ENCODE measurements around the gene PLEKHA6. TPM values are rescaled to one million over a fixed set of nuclear protein-coding genes. Genes with fewer than 3 reads are reported as not detected.
"Not testable (repeated sequence)": the region's sequence is repeated elsewhere in the genome, so short reads cannot be mapped to it uniquely, and the experiment has no call there.

PLEKHA6 gene
- total RNA-seq, 1 experiment from 2014 or later: 36.3 TPM

DNA sequence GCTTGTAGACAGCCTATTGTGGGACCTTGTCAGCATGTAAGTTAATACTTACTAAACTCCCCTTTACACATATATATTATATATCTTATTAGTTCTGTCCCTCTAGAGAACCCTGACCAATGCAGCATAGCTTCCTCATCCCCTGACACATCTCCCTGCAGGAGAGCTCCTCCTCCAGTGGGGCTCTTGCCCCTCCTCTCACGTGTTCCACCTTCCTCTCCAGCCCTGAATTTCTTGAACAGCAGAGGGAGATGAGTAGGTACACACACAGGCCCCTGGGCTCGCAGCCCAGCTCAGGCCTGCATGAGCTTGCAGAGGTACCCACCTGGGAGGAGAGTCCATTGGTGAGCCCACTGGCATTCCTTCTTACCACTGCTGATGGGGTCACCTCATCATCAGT is 118.7 kb downstream of the PLEKHA6 start:
- DNase-seq (ENCODE audit: low read depth): peak; percentile 8

DNA sequence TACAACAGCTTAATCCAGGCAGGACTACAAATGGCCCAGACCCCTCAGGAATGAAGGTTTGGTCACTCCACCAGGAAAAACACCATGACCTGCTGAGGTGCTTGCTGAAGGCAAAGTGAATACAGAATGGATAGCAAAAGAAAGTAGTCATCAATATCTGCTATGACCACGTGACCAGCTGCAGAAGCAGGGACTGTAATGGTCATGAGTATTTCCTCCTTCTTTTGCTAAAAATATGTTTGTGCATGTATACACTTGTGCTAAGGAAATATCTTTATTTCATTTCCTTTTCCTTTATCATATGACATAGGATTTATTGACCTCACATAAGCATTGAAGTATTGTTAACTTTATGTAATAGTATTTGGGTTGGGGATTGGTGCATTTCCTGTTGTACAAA is 119.5 kb downstream of the PLEKHA6 start:
- no peak for DNase-seq (ENCODE audit: low read depth)
- in situ Hi-C loops (cut with HindIII; ENCODE audit: low pct_unique_long_range_greater_than_20kb, low sequenced_read_pairs): no loop called here

More for the DNA sequence above, 118.7 kb downstream of the PLEKHA6 start:
- in situ Hi-C loops (cut with HindIII; ENCODE audit: low pct_unique_long_range_greater_than_20kb, low sequenced_read_pairs): no loop called here

DNA sequence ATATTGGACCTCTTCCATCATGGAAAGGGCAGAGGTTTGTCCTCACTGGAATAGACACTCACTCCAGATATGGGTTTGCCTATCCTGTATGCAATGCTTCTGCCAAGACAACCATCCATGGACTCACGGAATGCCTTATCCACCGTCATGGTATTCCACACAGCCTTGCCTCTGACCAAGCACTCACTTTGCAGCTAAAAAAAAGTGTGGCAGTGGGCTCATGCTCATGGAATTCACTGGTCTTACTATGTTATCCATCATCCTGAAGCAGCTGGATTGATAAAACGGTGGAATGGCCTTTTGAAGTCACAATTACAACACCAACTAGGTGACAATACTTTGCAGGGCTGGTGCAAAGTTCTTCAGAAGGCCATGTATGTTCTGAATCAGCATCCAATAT is 120.3 kb downstream of the PLEKHA6 start:
- DNase-seq (ENCODE audit: low read depth); in situ Hi-C loops (cut with HindIII; ENCODE audit: low pct_unique_long_range_greater_than_20kb, low sequenced_read_pairs): not testable (repeated sequence)

DNA sequence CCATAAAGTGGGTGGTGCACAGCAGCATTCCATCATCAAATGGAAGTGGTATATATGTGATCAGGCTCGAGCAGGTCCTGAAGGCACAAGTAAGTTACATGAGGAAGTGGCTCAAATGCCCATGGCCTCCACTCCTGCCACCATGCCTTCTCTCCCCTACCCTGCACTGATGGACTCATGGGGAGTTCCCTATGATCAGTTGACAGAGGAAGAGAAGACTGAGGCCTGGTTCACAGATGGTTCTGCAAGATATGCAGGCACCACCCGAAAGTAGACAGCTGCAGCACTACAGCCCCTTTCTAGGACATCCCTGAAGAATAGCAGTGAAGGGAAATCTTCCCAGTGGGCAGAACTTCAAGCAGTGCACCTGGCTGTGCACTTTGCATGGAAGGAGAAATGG is 121.2 kb downstream of the PLEKHA6 start:
- DNase-seq (ENCODE audit: low read depth); in situ Hi-C loops (cut with HindIII; ENCODE audit: low pct_unique_long_range_greater_than_20kb, low sequenced_read_pairs): not testable (repeated sequence)

DNA sequence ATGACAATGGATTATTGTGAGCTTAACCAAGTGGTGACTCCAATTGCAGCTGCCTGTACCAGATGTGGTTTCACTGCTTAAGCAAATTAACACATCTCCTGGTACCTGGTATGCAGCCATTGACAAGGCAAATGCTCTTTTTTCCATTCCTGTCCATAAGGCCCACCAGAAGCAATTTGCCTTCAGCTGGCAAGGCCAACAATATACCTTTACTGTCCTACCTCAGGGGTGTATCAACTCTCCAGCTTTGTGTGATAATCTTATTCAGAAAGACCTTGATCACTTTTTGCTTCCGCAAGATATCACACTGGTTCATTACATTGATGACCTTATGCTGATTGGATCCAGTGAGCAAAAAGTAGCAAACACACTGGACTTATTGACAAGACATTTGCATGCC is 122.2 kb downstream of the PLEKHA6 start:
- DNase-seq (ENCODE audit: low read depth); in situ Hi-C loops (cut with HindIII; ENCODE audit: low pct_unique_long_range_greater_than_20kb, low sequenced_read_pairs): not testable (repeated sequence)

DNA sequence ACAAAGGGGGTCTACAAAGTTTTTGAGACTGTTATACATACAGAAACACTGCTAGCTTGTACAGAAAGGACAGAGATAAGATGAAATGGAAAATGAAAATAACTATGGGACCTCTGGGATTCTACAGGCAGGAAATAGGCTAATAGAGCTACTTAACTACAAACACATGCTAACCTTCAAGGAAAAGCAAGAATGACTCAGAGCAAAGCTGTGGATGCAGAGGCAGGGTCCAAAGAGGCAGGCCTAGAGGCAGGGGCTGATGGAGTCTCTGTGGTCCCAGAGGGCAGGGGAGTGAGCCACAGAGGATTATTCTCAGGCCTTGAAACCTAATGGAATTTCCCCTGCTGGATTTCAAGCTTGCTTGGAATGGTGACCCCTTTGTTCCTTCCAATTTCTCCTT is 127.2 kb downstream of the PLEKHA6 start:
- in situ Hi-C loops (cut with HindIII; ENCODE audit: low pct_unique_long_range_greater_than_20kb, low sequenced_read_pairs): no loop called here

DNA sequence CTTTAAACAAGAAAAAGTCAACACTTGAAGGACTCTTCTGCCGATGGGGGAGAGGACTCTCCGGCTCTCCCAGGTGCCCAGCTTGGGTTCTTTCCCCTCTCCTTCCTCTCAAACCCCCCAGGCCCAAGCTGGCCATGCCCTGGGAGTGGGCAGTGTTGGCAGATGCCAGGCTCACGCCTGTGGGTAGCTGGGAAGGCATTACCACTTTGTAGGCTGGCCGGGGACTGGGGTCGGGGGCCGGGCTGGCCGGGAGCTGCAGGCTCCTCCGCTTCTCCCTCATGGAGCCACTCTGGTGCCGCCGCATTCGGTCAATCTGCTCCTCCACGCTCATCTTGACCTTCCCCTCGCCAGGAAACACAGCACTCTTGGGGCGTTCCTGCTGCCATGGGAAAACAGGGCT is 129.5 kb downstream of the PLEKHA6 start:
- in situ Hi-C loops (cut with HindIII; ENCODE audit: low pct_unique_long_range_greater_than_20kb, low sequenced_read_pairs): no loop called here
- no peak for DNase-seq (ENCODE audit: low read depth)

More for the DNA sequence above, 127.2 kb downstream of the PLEKHA6 start:
- no peak for DNase-seq (ENCODE audit: low read depth)

DNA sequence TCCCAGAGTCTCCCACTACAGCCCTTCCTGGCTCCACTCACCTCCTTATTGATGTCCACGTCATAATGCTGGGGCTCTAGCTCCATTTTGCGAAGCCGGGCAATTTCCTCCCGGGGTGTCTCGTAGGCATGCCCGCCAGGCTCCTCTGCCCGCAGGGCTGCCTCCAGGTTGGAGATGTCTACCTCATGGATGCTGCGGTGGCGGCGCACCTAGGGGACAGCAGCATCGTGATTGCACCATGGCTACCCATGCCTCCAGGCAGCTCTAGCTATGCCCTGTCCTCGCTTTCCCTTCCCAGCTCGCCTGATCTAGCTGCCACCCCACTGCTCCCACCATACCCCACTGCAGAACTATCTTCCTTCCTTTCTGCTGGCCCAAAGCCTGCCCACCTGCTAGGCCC is 130.8 kb downstream of the PLEKHA6 start:
- no peak for DNase-seq (ENCODE audit: low read depth)
- in situ Hi-C loops (cut with HindIII; ENCODE audit: low pct_unique_long_range_greater_than_20kb, low sequenced_read_pairs): no loop called here

DNA sequence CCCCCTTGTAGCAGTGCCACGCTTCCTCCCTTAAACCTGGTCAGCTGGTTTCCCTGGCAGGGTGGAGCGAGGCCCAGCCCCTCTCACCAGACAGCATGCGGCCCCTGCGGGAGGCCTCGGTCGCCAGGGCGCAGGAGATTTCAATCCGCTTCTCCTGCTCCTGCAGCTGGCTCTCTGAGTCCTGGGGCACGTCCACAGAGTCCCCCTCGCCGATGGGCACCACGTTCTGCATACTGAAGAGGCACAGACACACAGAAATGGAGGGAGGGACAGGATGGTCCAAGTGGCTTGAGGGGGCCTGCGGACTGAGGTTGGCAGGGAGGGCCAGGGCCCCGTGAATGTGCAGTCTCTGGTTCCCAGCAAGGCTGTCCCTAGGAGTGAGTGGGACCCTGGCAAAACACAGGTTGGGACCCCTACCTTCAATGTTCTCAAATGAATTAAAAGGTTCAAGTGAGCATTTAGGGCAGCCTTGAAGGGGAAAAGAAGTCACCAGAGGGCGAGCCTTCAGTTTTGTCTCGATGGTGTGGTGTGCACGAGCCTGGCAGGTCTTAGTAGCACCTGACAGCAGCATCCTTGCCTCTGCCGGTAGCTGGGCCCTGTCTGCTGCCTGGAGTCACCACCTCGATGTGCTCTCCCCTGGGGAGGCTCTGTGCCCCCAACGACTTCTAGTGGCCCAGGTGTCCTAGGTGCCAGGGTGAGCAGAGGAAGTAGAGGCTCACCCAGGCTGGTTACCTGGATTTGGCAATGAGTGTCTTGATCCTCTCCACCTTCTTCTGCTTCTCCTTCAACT is 131.5 kb downstream of the PLEKHA6 start:
- in situ Hi-C loops (cut with HindIII; ENCODE audit: low pct_unique_long_range_greater_than_20kb, low sequenced_read_pairs): no loop called here
- no peak for DNase-seq (ENCODE audit: low read depth)

DNA sequence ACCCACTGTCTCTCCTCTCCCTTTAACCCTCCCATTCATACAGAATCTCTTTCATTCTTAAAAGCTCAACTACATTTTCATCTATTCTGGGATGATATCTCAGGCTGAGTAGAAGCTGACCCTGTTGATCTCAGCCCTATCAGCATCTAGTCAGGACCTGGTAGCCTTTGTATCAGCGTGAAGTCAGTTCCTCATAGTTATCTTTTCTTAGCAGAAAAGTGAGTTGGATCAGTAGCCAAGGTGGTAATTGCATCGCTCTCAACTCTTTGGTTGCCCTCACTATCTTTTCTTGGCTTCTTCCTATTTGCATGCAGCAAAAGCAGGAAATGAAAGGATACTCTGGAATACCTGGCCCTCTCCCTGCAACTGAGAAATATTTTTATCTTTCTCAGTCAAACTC is 132.4 kb downstream of the PLEKHA6 start:
- in situ Hi-C loops (cut with HindIII; ENCODE audit: low pct_unique_long_range_greater_than_20kb, low sequenced_read_pairs): no loop called here
- DNase-seq (ENCODE audit: low read depth): no peak

DNA sequence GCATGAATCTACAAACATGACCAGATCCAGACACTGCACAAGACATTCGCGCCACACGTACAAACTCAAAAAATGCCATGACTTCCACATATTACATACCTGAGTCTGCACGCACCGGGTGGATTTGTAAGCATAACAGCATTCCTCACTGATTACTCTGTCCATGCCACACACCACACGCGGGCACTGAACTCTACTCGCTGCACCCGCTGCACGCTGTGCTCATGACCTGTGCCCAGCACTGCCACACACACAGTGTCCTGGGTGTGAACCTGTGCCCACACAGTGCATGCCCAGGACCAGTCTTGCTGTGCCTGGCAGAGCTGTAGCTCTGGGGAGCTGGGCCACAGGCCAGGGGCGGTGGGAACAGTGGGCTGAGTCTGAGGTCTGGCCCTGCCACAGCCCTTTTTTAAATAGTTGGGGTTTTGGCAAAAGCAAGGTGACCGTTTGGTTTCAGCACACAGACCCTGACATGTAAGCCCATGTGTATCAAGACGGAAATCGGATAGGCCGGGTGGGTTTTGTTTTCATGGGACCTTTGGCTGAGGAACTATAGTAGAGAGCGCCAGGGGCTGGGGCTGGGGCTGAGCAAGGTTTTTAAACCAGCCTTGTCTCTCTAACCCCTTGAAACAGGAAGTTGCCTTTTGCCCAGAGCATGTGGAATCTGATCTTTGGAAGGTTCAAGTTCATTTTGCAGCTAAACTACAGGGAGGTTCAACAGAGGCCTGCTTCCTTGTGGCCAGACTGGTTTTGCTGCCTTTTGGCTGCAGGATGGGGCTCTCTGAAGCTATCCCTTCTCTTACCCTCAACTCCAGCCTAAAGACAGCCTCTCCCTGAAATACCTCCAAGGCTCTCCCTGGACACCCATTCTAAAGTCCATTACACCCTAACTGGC is 133.6 kb downstream of the PLEKHA6 start:
- in situ Hi-C loops (cut with HindIII; ENCODE audit: low pct_unique_long_range_greater_than_20kb, low sequenced_read_pairs): no loop called here
- DNase-seq (ENCODE audit: low read depth): no peak

DNA sequence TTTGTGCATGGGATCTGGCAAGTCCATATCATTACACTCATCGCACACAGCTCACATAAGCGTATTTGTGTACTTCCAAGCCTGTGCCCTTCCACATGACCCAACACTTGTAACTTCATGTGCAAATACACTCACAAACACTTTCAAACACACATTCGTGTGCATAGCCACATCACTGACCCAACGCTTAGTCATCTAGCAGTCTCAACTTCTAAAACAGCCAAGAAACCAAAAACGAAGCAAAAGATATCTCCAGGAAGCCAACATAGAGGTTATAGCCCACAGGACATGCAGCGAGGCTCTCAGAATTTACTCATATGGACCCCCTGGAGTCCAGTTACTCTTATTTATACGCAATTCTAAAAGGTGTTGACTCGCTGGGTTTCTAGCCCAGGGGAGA is 135.1 kb downstream of the PLEKHA6 start:
- no peak for DNase-seq (ENCODE audit: low read depth)
- in situ Hi-C loops (cut with HindIII; ENCODE audit: low pct_unique_long_range_greater_than_20kb, low sequenced_read_pairs): no loop called here

DNA sequence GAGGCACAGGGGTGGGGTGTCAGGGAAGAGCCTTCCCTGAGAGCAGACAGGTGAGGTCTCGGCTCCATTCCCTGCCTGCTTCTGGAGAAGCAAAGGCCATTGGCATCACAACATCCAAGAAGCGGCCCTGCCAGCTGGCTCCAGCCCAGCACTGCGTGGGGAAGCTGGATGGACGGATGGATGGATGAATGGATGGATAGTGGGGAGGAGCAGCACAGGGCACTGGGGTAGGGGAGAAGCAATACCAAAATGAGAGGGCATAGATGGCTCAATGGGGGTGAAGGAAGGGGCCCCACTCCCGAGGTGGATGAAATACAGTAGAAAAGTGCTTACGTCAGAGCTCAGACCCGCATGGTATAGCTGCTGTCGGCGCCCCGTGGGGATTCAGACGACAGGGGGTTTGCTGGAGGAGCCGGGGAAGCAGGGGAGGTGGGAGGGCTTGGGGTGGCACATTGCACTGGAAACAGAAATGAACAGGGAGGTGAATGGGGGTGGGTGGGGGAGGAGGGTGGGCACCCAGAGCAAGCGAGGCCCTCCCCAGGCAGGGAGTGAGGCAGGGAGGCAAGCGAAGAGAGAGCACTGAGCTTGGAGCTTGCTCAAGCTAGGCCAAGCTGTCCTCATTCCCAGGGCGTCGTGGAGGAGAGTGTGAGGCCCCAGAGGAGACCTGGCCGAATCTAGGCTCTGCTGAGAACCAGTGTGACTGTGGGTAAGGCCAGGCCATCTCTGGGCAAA is 136.4 kb downstream of the PLEKHA6 start:
- no peak for DNase-seq (ENCODE audit: low read depth)
- in situ Hi-C loops (cut with HindIII; ENCODE audit: low pct_unique_long_range_greater_than_20kb, low sequenced_read_pairs): no loop called here

DNA sequence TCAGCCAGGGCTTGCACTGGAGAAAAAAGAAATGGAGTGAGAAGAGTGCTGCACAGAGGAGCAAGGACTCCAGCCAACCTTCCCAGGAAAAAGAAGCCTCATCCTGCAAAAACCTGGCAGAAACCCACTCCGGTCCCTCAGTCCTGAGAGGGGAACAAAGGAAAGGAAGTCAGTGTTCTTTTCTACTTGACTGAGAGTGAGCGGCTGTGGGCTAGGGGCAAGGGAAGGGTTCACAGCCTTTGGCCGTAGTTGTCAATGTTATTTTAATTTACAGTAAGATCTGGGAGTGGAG is 137.0 kb downstream of the PLEKHA6 start:
- DNase-seq (ENCODE audit: low read depth): no peak
- in situ Hi-C loops (cut with HindIII; ENCODE audit: low pct_unique_long_range_greater_than_20kb, low sequenced_read_pairs): no loop called here

DNA sequence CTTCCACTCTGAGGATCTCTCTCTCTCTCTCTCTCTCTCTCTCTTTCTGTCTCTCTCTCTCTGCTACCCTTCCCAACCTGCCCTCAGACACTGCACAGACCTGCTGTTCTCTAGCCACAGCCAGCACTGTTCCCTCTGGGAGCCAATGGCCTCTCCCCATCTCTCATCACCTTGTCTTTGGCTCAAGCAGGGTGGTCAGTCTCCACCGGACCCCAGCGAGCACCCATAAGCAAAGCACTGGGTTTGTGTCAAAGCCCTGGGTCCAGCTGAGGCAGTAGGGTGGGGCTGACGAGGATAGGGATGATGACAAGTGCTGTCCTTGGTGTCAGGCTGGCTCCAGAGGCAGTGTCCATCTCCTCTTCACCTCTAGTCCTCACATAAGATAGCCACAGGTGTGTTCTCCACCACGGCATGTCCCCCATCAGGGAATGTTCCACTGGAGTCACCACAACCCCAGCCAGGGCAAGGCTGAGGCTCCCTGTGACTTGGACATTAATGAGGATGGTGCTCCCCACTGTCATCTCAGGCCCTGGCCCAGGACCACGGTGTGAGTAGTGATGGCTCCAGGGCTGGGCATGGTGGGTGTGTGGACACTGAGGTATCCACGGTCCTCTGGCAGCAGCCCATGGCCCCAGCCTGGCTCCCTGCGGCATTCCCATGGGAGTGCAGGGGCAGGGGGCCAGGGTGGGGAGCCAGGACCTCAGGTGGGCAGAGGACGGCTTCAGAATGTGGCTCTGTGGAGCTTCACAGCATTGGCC is 137.5 kb downstream of the PLEKHA6 start:
- in situ Hi-C loops (cut with HindIII; ENCODE audit: low pct_unique_long_range_greater_than_20kb, low sequenced_read_pairs): no loop called here
- DNase-seq (ENCODE audit: low read depth): no peak

DNA sequence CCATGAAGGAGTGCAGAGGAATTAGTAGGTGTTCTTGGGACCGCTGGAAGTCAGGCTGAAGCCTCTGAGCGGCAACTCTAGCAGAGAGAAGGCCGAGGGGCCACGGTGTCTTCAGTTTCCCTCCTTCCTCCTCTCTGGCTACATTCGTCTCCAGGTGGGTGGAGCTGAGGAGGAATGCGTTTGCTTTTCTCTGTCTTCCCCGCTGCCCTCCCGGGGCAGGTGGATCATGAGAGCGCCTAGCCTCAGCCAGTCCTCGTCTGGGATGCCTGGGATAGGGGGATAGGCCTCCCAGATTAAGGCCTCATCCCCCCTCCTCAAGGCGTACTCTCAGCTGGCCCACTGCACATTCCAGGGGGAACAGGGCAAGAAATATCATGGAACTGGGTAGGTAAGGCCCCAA is 138.5 kb downstream of the PLEKHA6 start:
- DNase-seq (ENCODE audit: low read depth): no peak
- in situ Hi-C loops (cut with HindIII; ENCODE audit: low pct_unique_long_range_greater_than_20kb, low sequenced_read_pairs): no loop called here

DNA sequence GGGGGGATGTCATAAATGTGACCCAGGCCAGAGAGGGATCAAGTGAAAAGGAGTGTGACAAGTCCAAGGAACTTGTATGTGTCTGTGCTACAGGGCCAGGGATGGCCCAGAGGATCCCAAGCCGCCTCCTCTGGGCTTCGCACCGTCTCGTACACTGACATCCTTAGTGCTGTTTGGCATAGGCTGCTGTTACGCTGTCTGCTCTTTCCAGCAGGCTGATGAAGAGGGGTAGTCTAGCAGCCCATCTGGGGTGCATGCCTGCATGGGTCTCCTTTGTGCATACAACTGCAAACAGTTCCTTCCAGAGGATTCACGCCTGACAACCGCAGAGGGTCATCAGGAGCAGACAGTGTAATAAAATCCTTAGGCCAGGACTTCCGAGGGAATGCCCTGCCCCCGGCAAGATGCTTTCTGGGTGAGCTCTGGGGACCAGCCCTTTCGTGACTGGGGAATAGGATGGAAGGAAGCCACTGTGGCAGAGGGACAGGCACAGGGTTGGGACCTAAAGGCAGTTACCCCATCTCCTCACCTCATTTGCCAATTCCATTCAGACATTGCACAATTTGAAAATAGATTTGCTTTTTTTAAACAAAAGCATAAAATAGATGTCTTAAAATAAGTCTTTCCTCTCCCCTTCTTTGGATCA is 139.6 kb downstream of the PLEKHA6 start:
- no peak for DNase-seq (ENCODE audit: low read depth)
- in situ Hi-C loops (cut with HindIII; ENCODE audit: low pct_unique_long_range_greater_than_20kb, low sequenced_read_pairs): no loop called here

DNA sequence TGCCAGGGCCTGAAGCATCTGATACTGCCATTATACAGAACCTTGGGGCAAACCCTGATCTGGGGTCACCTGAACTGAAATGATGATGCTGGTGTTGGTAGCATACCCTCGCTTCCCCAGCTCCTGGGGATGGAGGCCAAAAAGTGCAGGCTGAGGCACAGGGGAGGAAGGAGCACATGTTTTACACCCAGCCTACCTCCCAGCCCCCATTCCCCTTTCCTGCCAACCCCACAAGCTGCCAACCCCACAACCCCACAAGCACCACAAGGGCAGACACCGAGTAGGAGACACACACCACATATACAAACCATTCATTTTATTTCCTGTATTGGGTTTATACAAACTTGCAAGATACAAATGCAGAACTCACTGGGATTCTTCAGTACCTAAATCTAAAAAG is 141.2 kb downstream of the PLEKHA6 start:
- in situ Hi-C loops (cut with HindIII; ENCODE audit: low pct_unique_long_range_greater_than_20kb, low sequenced_read_pairs): no loop called here
- DNase-seq (ENCODE audit: low read depth): no peak

All from Caki2 (cell line).